SK-N-SH (cell line): ENCODE data around the gene FSD2.

Source experiments
- CTCF ChIP-seq: fragments of 200-600 bp; sonication (generic); IDR thresholded peaks from 2 replicates; pipeline ENCODE4 v1.6.1; 2017; ENCODE audit warnings: antibody characterized with exemption, mild to moderate bottlenecking, moderate library complexity
- GABPA ChIP-seq: IDR thresholded peaks from 2 replicates; pipeline ENCODE4 v1.4.0; 2012; ENCODE audit warnings: low read depth, mild to moderate bottlenecking
- TF ChIP-seq, protein P1 (sequence below): IDR thresholded peaks from 2 replicates; pipeline ENCODE4 v1.6.1; 2012; ENCODE audit warnings: mild to moderate bottlenecking, low read depth, low read length, moderate library complexity

- TF ChIP-seq GABPA: no peak
- TF ChIP-seq CTCF: no peak
- TF ChIP-seq, protein P1, sequence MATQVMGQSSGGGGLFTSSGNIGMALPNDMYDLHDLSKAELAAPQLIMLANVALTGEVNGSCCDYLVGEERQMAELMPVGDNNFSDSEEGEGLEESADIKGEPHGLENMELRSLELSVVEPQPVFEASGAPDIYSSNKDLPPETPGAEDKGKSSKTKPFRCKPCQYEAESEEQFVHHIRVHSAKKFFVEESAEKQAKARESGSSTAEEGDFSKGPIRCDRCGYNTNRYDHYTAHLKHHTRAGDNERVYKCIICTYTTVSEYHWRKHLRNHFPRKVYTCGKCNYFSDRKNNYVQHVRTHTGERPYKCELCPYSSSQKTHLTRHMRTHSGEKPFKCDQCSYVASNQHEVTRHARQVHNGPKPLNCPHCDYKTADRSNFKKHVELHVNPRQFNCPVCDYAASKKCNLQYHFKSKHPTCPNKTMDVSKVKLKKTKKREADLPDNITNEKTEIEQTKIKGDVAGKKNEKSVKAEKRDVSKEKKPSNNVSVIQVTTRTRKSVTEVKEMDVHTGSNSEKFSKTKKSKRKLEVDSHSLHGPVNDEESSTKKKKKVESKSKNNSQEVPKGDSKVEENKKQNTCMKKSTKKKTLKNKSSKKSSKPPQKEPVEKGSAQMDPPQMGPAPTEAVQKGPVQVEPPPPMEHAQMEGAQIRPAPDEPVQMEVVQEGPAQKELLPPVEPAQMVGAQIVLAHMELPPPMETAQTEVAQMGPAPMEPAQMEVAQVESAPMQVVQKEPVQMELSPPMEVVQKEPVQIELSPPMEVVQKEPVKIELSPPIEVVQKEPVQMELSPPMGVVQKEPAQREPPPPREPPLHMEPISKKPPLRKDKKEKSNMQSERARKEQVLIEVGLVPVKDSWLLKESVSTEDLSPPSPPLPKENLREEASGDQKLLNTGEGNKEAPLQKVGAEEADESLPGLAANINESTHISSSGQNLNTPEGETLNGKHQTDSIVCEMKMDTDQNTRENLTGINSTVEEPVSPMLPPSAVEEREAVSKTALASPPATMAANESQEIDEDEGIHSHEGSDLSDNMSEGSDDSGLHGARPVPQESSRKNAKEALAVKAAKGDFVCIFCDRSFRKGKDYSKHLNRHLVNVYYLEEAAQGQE: no peak
These were observed 48.7 kb upstream of the FSD2 start for GRCh38 chr15:82854554-82854953.
